Stimulated activated CD8-positive, alpha-beta memory T cell treated with anti-CD3 and anti-CD28 coated beads, Interleukin-2, amount 100 ng/mL, for 48 hours (primary cell): Measurements from ENCODE around the gene WNT5B.
A peak's percentile ranks its signal among the peaks of the same experiment; 100 is the strongest.

Experiments used
- DNase-seq, 2 donors: peaks; one replicate each; pipeline ENCODE4 v3.0.0-alpha.2; 2020; ENCODE audit warnings: low read depth in 2 of 2

Gene WNT5B

GRCh38 chr12:1628666-1629337, at the start of gene WNT5B:
Gene WNT5B, plus strand, starts transcription at chr12:1629231. Its CDS starts 2,124 bp downstream, at chr12:1631355.
- DNase-seq, result no peak

- DNase-seq, result no peak
Measured at GRCh38 chr12:1579651-1580435, 49.2 kb upstream of the WNT5B start.

DNA sequence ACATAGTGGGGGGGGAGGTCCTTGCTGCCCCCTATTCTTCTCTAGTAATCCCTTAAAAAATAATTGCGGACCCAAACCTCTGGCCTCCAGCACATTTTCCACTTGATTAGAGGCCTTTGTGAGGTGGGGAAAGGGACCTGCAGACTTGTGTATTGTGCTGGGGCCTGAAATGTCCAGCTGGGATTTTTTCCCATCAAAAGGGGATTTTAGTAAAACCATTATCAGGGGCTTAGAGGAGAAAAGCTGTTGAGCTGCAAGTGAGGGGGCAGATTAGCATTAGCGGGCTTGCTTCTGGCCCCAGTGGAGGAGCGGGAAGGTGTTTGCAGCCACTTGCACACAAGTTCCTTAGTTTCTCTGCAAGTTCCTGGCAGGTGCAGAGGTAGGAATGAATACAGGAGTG, 48.5 kb upstream of the WNT5B start:
- no peak for DNase-seq

DNA sequence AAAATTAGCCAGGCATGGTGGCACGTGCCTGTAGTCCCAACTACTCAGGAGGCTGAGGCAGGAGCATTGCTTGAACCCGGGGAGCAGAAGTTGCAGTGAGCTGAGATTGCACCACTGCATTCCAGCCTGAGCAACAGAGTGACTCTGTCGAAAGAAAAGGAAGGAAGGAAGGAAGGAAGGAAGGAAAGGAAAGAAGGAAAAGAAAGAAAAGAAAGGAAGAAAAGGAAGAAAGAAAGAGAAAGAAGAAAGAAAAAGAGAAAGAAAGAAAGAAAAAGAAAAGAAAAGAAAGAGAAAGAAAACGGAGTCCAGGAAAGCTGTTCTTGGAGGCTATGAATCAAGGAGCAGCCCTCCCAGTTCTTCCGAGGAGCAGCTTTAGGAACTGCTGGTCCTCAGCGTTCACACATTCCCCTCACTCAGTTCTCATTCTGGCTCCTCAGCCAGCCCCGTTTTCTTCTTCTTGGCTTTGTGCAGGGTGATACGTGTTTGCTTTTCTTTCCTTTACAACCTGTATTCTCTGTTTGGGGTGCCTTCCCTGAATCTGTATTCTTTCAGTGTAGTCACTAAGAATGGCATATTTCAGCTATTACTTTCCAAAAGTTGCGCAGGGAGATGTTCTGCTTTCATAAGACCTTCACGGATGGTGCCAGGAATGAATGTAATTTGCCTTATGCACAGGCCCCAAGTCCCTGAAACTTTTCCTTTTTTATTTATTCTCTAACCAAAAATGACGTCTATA, 46.9 kb upstream of the WNT5B start:
- no peak for DNase-seq

GRCh38 chr12:1582709-1583050, 46.4 kb upstream of the WNT5B start:
- no peak for DNase-seq

- DNase-seq, result no peak
Measured at GRCh38 chr12:1583421-1584078, 45.5 kb upstream of the WNT5B start.

DNA sequence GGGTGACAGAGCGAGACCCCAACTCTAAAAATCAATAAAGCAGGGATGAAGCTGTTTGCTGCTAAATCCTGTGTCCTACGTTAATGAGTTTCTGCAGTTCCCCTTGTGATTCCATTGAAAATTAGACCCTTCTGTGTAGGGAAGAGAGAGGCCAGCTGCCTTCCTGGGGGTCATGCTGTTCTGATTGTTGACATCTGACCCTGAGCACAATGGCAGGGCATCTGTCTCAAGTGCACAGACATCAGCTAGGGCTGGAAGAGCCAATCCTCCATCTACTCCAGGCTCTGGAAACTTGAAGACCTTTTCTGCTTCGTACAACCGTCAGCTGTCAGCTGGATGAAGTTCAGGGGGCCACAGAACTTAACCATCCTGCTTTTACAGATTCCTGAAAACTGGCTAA, 44.7 kb upstream of the WNT5B start:
- no peak for DNase-seq

GRCh38 chr12:1587927-1588574, 41.0 kb upstream of the WNT5B start:
- DNase-seq, result no peak

GRCh38 chr12:1588575-1588947, 40.5 kb upstream of the WNT5B start:
- no peak for DNase-seq

DNA sequence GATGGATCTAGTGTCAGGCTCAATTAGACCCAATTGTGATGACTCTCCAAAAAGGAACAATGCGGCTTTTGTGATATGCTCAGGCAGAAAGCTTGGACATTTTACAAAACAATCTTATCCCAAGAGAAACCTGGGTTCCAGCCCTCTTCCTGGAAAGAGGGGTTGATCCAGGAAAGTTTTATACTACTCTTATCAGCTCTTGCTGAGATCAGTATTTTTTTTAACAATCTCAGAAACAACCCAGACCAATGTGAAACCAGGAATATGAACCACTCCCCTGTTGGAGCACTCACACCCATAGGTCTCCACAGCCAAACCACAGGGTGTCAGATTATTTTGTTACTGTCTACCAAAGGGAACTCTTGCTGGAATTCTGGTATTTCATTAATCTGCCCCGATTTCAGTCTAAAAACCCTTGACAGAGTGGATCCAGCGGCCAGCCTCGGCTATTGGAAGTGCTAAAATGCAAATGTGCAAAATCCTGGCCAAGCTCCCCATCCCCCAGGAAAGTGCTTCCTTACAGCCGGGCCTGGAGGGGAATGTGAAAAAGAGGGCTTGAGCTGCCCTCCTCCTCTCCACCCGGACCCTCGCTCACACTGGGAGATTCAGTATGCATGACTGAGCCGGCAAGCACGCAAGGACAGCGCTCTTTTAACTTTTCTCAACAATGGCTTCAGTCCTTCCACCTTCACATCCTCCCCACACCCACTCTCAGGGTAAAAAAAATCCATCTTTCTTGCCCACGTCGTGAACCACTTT, 38.6 kb upstream of the WNT5B start:
- DNase-seq, result no peak

GRCh38 chr12:1591034-1591433, 38.0 kb upstream of the WNT5B start:
- no peak for DNase-seq

- DNase-seq, result no peak
Measured at GRCh38 chr12:1591543-1591942, 37.5 kb upstream of the WNT5B start.

DNA sequence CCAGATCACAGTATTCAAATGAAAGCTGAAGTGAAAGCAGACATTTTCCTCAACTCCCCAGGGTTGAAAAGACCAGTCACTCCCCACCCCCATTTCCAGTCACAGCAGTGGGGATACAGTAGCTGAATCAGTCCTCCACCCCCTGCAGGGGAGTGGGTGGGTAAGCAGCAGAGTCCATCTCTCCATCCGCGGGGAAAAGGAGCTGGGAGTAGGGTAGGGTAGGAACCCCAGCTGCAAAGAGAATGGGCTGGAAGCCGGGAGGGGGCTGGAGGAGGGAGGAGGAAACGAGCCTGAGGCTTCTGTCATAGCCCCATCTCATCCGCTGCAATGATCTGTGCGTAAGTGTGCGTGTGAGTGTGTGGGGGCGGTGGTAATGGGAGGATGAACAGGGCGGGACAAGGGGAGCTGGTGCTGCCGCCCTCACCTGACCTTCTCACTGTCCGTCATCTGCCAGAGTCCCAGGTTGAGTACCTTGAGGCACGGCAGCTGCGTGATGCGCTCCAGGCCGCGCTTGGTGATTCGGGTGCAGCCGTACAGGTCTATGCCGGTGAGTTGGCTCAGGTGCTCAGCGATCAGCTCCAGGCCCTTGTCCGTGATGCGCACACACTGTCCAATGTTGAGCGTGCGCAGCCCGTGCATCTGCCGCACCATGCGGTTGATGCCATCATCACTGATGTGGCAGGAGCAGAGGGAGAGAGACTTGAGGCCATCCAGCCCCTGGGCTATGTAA, 36.4 kb upstream of the WNT5B start:
- peak in 1 of 2 donors; percentile 48 for DNase-seq

- no peak for DNase-seq
Measured at GRCh38 chr12:1593174-1594005, 35.6 kb upstream of the WNT5B start.

GRCh38 chr12:1594006-1594260, 35.1 kb upstream of the WNT5B start:
- DNase-seq, result no peak

GRCh38 chr12:1594261-1595025, 34.6 kb upstream of the WNT5B start, which contains the start of gene FBXL14:
Gene FBXL14, minus strand, starts transcription at chr12:1594581. Its CDS starts 515 bp downstream, at chr12:1594066.
- DNase-seq, result peak; percentile 81 to 85

DNA sequence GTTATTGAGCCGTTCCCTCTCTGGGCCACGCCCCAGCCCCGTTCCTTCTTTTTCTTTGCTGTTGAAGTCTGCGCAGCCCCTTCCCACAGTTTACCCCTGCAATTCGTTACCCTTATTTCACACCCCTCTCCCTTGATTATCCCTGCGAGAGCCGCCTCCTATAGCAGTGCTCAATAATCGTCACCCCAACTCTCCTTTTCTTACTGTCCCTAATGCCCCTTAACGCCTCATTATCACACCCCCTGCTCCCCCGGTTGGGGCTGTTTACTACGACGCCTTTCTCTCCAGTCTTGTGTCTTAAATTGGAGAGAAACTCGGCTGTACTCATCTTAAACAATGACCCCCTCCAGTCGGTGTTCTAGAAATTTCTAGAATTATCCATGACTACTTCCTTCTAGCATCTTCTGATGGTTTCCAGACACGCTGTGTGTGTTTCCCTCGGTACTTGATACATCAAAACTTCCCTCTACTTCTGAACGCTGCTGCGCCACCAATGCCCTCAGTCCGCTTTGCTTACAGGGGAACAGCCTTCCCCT, 33.9 kb upstream of the WNT5B start:
- no peak for DNase-seq

DNA sequence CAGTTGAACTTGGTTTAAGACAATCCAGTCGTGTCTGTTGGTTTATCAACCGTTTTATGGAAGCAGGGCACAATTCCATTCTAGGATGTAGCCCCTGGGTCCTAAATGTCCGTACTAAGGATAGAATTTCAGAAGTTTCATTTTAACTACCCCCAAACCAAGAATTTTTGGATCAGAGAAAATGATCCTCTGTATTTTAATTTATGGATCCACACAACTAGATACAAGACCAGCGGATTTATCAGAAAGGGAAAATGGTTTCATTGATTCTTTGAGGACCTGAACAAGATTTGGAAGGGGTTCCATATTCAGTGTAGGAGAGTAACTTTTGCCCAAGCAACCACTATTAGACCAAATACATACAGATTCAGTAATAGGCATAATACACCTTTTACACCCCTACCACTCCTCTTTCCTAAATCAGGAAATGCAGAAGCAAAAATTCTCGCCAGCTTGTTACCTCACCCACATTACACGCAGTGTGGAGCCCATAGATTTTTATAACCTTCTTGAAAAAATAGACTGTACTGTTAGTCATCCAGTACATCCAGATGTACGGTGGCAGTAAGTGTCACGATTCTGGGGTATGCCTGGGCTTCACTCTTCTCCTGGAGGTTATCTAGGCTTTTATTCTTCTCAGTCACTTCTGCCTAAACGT, 33.2 kb upstream of the WNT5B start:
- no peak for DNase-seq
